Measurements from ENCODE around the gene ASB4.

DNA sequence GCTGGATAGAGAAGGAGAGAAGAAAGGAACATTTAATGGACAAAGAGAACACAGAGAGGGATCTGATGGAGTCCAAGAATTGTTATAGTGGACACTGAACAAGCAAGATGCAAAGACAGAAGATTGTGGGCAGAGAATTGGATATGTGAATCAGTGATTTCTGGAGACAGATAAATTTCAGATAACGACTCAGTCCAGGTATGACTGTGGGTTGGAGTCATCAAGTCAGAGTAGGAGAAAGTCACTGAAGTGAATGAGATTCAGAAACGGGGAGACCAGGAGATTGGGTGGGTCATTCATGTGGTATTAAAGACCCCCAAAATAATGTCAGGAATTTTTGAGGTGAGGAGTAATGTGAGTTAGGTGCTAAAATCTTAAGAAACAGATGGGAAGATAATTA, 23.0 kb downstream of the ASB4 start:
- TF ChIP-seq CTCF (IDR thresholded peaks at IDR 0.05; ENCODE audit: insufficient read depth, low read length, poor library complexity, severe bottlenecking) (no peak), EZH2phosphoT487 (conservative IDR thresholded peaks at IDR 0.05; ENCODE audit: low read length) (no peak)
